Measurements from ENCODE around the gene GAL3ST2. TPM values are rescaled to one million over a fixed set of nuclear protein-coding genes. Genes with fewer than 3 reads are reported as not detected.
"Not testable (repeated sequence)": the region's sequence is repeated elsewhere in the genome, so short reads cannot be mapped to it uniquely, and the experiment has no call there.

GAL3ST2 gene
- total RNA-seq, 4 donors from 2014 or later = 0.40 TPM; not detected in 3

DNA sequence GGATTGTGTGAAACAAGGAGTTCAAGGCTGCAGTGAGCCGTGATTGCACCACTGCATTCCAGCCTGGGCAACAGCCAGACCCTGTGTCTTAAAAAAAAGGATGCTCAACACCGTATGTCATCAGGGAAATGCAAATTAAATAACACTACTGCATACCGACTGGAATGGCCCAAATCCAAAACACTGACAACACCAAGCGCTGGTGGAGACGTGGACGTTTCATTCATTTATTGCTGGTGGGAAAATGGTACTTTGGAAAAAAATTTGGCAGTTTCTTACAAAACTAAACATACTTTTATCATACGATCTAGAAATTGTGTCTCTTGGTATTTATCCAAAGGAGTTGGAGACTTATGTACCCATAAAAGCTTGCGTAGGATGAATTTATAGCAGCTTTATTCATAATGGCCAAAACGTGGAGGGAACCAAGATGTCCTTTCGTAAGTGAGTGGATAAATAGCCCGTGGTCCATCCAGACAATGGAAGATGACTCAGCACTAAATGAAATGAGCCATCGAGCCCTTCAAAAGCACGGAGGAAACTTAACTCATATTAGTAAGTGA lies 56.6 kb downstream of the GAL3ST2 start:
- H3K4me1 ChIP-seq = no peaks in the 10 kb centered on the region
- no peak overlapping the region for H3K4me3 ChIP-seq
- no peak for TF ChIP-seq EP300 (IDR thresholded peaks at IDR 0.05)
- no peak for TF ChIP-seq POLR2AphosphoS5 (IDR thresholded peaks at IDR 0.05)
- TF ChIP-seq POLR2A (IDR thresholded peaks at IDR 0.05) = no peak
- TF ChIP-seq, protein P1, sequence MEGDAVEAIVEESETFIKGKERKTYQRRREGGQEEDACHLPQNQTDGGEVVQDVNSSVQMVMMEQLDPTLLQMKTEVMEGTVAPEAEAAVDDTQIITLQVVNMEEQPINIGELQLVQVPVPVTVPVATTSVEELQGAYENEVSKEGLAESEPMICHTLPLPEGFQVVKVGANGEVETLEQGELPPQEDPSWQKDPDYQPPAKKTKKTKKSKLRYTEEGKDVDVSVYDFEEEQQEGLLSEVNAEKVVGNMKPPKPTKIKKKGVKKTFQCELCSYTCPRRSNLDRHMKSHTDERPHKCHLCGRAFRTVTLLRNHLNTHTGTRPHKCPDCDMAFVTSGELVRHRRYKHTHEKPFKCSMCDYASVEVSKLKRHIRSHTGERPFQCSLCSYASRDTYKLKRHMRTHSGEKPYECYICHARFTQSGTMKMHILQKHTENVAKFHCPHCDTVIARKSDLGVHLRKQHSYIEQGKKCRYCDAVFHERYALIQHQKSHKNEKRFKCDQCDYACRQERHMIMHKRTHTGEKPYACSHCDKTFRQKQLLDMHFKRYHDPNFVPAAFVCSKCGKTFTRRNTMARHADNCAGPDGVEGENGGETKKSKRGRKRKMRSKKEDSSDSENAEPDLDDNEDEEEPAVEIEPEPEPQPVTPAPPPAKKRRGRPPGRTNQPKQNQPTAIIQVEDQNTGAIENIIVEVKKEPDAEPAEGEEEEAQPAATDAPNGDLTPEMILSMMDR (IDR thresholded peaks at IDR 0.05) = no peak
- 33 to 39% methylated on average over 13 of the region's 13 CpGs for WGBS, 2 donors (ENCODE audit: low coverage in 1 of 2)
- ATAC-seq = no peak
- H3K36me3 ChIP-seq = no peaks in the 10 kb centered on the region
- peaks cover 0 to under 1% (median 0%) of the 10 kb centered on the region in 3 donors for H3K9me3 ChIP-seq
- H3K27ac ChIP-seq = no peak overlapping the region
- H3K27me3 ChIP-seq = peaks cover 18% of the 10 kb centered on the region

DNA sequence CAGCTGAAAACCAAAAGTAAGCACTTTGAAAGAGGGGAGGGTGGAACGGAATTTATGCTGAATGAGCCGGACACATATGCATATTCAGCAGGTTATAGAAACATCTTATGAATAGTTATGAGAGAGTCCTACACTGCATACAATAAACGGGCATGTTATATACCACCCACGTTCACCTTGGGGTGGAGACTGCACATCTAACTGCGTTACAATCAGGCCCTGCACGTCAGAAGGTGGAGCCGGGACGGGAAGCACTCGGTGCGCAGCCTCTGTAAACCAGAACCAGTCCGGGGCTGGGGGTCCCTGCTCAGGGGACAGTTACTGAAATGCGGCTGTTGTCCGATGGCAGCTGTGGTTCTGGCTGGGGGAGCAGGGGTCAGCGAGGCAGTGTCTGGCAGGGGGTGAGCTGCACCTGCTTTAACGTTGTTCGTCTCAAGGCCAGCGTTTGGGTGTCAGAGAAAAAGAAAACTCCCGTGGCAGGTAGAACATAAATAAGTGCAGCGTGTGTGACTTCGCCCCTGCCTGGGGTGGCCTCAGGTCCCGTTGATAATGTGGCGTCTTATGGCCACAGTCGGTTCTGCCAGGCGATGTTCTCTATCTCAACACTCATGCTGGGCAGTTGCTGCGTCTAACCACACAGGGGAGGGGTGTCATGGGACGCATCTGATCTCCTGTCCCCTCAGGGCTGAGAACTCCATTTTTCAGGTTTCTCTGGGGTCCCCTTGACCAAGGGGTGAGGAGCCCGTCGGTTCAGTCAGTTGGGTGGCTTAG lies 57.3 kb downstream of the GAL3ST2 start:
- peaks cover 18% of the 10 kb centered on the region for H3K27me3 ChIP-seq
- H3K27ac ChIP-seq, ATAC-seq, H3K9me3 ChIP-seq, H3K36me3 ChIP-seq, H3K4me1 ChIP-seq, H3K4me3 ChIP-seq: not testable (repeated sequence)
- 64 to 74% methylated on average over 5 to 8 of the region's 28 CpGs for WGBS, 2 donors (ENCODE audit: low coverage in 1 of 2)

DNA sequence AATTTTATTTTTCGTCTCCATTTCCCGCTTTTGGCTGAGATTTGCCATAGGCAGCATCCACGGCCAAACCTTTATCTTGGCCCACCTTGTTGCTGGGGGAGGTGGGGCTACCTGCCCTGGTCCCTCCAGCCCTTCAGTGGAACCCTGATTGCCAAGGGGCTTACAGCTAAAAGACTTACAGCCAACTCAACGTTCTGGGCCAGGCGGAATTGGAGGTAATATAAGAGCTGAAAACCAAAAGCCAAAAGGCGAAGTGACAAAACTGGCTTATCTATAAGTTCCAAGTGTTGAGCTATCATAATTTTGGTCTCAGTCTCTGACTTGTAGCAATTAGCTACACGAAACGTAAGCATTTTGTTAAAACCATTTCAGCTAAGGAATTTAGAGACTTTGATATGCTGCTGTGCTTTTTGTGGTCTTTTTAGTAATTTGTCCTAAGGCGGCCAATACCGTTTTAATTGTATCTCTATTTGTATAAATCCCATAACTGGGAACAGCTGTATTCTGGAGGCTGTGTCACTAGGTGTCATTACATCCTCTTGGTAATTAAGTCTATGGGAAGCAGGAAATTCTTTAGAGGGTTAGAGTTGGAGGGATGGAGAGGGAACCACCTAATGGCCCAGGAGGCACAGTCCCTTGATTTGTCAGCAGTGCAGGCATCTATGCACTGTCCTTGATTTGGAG lies 58.0 kb downstream of the GAL3ST2 start:
- WGBS, 2 donors (ENCODE audit: low coverage in 1 of 2) = 80 to 85% methylated on average over 5 of the region's 10 CpGs
- no peak for ATAC-seq

DNA sequence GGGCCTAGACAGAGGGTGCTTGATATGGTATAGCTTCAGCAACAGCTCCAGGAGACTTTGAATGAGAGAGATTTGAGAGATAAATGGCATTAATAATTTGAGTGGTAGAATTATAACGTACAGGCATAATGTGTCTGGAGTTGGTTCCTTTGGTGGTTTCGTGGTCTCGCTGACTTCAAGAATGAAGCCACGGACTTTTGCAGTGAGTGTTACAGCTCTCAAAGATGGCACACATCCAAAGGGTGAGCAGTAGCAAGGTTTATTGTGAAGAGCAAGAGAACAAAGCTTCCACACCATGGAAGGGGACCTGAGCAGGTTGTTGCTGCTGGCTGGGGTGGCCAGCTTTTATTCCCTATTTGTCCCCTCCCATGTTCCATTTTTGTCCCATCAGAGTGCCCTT lies 59.0 kb downstream of the GAL3ST2 start:
- Histone ChIP-seq H3K36me3 (no peaks in the 10 kb centered on the region), H3K27ac (no peak overlapping the region), H3K27me3 (peaks cover 18% of the 10 kb centered on the region), H3K9me3 (no peaks in the 10 kb centered on the region), H3K4me3 (no peak overlapping the region), H3K4me1 (no peaks in the 10 kb centered on the region)
- no peak for TF ChIP-seq POLR2A (IDR thresholded peaks at IDR 0.05)
- no peak for ATAC-seq
- WGBS, 2 donors (ENCODE audit: low coverage in 1 of 2) = 60 to 66% methylated on average over 1 to 4 of the region's 4 CpGs

More for the DNA sequence above, 58.0 kb downstream of the GAL3ST2 start:
- TF ChIP-seq POLR2A (IDR thresholded peaks at IDR 0.05) = no peak
- H3K4me3 ChIP-seq = no peak overlapping the region
- H3K36me3 ChIP-seq = no peaks in the 10 kb centered on the region
- no peaks in the 10 kb centered on the region for H3K4me1 ChIP-seq
- H3K9me3 ChIP-seq = no peaks in the 10 kb centered on the region
- no peak overlapping the region for H3K27ac ChIP-seq
- peaks cover 18% of the 10 kb centered on the region for H3K27me3 ChIP-seq

DNA sequence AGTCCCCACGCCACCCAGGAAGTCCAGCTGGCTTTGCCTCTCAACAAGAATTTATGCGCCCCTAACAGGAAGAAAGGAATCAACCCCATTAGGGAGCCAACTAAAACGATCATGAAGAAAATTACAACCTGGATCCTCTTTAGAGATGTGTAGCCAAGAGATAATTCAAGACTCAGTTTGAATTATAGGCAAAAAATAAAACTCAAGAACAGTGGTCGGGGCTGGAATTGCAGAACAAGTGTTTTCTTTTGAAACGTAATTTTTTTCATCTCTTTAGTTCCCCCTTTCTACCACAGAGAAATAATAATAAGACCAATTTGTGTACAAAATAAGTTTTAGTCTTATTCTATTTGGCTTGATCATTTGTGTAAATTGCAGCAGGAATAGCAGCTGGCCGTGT lies 59.7 kb downstream of the GAL3ST2 start:
- ATAC-seq = no peak
- no peak overlapping the region for H3K4me3 ChIP-seq

More for the DNA sequence above, 59.7 kb downstream of the GAL3ST2 start:
- peaks cover 0 to 2% (median 0%) of the 10 kb centered on the region in 3 donors for H3K4me1 ChIP-seq
- no peaks in the 10 kb centered on the region for H3K9me3 ChIP-seq
- peaks cover 18% of the 10 kb centered on the region for H3K27me3 ChIP-seq
- H3K36me3 ChIP-seq = no peaks in the 10 kb centered on the region
- TF ChIP-seq POLR2A (IDR thresholded peaks at IDR 0.05) = no peak
- TF ChIP-seq EP300 (IDR thresholded peaks at IDR 0.05) = no peak
- TF ChIP-seq, protein P1 (IDR thresholded peaks at IDR 0.05) = no peak
- TF ChIP-seq POLR2AphosphoS5 (IDR thresholded peaks at IDR 0.05) = no peak
- WGBS, 2 donors (ENCODE audit: low coverage in 1 of 2) = 59 to 64% methylated on average over 3 to 6 of the region's 6 CpGs
- no peak overlapping the region for H3K27ac ChIP-seq

Measured in gastroesophageal sphincter (tissue), 4 donors.